HEK293T (cell line): Measurements from ENCODE around the gene CSN2.
"Not testable (repeated sequence)": the region's sequence is repeated elsewhere in the genome, so short reads cannot be mapped to it uniquely, and the experiment has no call there.

Experiments used
- CTCF ChIA-PET: fragments of 350-600 bp; formaldehyde crosslinking; extraction: SDS; loops from one replicate; lab custom pipeline; 2021; ENCODE audit warnings: antibody characterized with exemption, inconsistent platforms; lab: Yijun Ruan, JAX
- POLR2A ChIA-PET: fragments of 350-600 bp; formaldehyde crosslinking; extraction: SDS; loops from one replicate; lab custom pipeline; 2020; ENCODE audit warnings: antibody characterized with exemption, inconsistent platforms; lab: Yijun Ruan, JAX
- DNase-seq: peaks from one replicate; pipeline ENCODE4 v3.0.0; 2012; ENCODE audit warnings: mixed read lengths; ENCODE audit errors: extremely low spot score
- ARNT ChIP-seq: fragments of 450-650 bp; IDR thresholded peaks from 2 replicates; pipeline ENCODE4 v1.6.1; 2017; ENCODE audit warnings: mild to moderate bottlenecking
- BHLHE40 ChIP-seq: fragments of 450-650 bp; IDR thresholded peaks from 2 replicates; pipeline ENCODE4 v1.6.1; 2016; ENCODE audit warnings: mild to moderate bottlenecking, moderate library complexity, borderline replicate concordance
- CTBP1 ChIP-seq: fragments of 450-650 bp; IDR thresholded peaks from 2 replicates; pipeline ENCODE4 v1.6.1; 2016; ENCODE audit warnings: borderline replicate concordance
- ELF4 ChIP-seq: fragments of 450-650 bp; IDR thresholded peaks from 2 replicates; pipeline ENCODE4 v1.6.1; 2017; ENCODE audit warnings: antibody characterized with exemption
- FOXA1 ChIP-seq: fragments of 450-650 bp; IDR thresholded peaks from 2 replicates; pipeline ENCODE4 v1.6.1; 2016; ENCODE audit warnings: mild to moderate bottlenecking
- FOXK2 ChIP-seq: fragments of 450-650 bp; IDR thresholded peaks from 2 replicates; pipeline ENCODE4 v1.6.1; 2016; ENCODE audit warnings: mild to moderate bottlenecking
- FOXM1 ChIP-seq: fragments of 450-650 bp; IDR thresholded peaks from 2 replicates; pipeline ENCODE4 v1.6.1; 2017; ENCODE audit warnings: mild to moderate bottlenecking, borderline replicate concordance
- HDGF ChIP-seq: fragments of 450-650 bp; IDR thresholded peaks from 2 replicates; pipeline ENCODE4 v1.6.1; 2017; ENCODE audit warnings: antibody characterized with exemption, borderline replicate concordance
- L3MBTL2 ChIP-seq: fragments of 450-650 bp; conservative IDR thresholded peaks from 2 replicates; pipeline ENCODE4 v1.6.1; 2016; ENCODE audit warnings: mild to moderate bottlenecking
- LEF1 ChIP-seq: fragments of 450-650 bp; IDR thresholded peaks from 2 replicates; pipeline ENCODE4 v1.6.1; 2017; ENCODE audit warnings: mild to moderate bottlenecking, borderline replicate concordance
- NFRKB ChIP-seq: fragments of 450-650 bp; IDR thresholded peaks from 2 replicates; pipeline ENCODE4 v1.6.1; 2016; ENCODE audit warnings: mild to moderate bottlenecking, moderate library complexity
- PKNOX1 ChIP-seq: fragments of 450-650 bp; IDR thresholded peaks from 2 replicates; pipeline ENCODE4 v1.6.1; 2016
- SP1 ChIP-seq: fragments of 450-650 bp; IDR thresholded peaks from 2 replicates; pipeline ENCODE4 v1.6.1; 2017
- SUZ12 ChIP-seq: fragments of 450-650 bp; IDR thresholded peaks from 2 replicates; pipeline ENCODE4 v1.6.1; 2016; ENCODE audit warnings: mild to moderate bottlenecking
- TARDBP ChIP-seq: fragments of 450-650 bp; IDR thresholded peaks from 2 replicates; pipeline ENCODE4 v1.6.1; 2016
- ZNF384 ChIP-seq: fragments of 450-650 bp; IDR thresholded peaks from 2 replicates; pipeline ENCODE4 v1.6.1; 2016

CSN2 gene

GRCh38 chr4:69951602-69952001 lies 13.9 kb downstream of the CSN2 start:
- CTCF ChIA-PET = interaction anchor here (0.7 kb wide), 1 partner anchor 389 kb away, joined by 3 read pairs; no protein-coding TSS in a partner anchor
- DNase-seq = no peak
- TF ChIP-seq BHLHE40 (no peak), ARNT (no peak), L3MBTL2 (no peak), ZNF384 (no peak), HDGF (no peak), CTBP1 (no peak), PKNOX1 (no peak), FOXK2 (no peak), SUZ12 (no peak), FOXM1 (no peak), LEF1 (no peak), TARDBP (no peak), ELF4 (no peak), SP1 (no peak), FOXA1 (no peak)
- POLR2A ChIA-PET = no interaction called here

GRCh38 chr4:69936566-69936965 lies 29.0 kb downstream of the CSN2 start:
- no peak for DNase-seq
- ChIA-PET CTCF (no interaction called here), POLR2A (no interaction called here)
- TF ChIP-seq BHLHE40 = no peak
- no peak for TF ChIP-seq LEF1
- no peak for TF ChIP-seq CTBP1
- TF ChIP-seq ELF4 = no peak
- no peak for TF ChIP-seq ZNF384
- no peak for TF ChIP-seq FOXA1
- TF ChIP-seq L3MBTL2 = no peak
- no peak for TF ChIP-seq FOXM1

- no peak for TF ChIP-seq CTBP1
- no peak for TF ChIP-seq FOXA1
- TF ChIP-seq SUZ12 = no peak
- ChIA-PET CTCF (no interaction called here), POLR2A (no interaction called here)
Measured at GRCh38 chr4:69934150-69934549, 31.4 kb downstream of the CSN2 start.

GRCh38 chr4:69930768-69931167 lies 34.8 kb downstream of the CSN2 start, which contains the start of gene CSN1S1:
TSS of gene CSN1S1 (plus strand) at chr4:69931068. CDS start at chr4:69932556, 1,488 bp downstream.
- no peak for TF ChIP-seq FOXK2
- no peak for TF ChIP-seq SP1
- TF ChIP-seq ELF4 = no peak
- TF ChIP-seq NFRKB = no peak
- TF ChIP-seq FOXA1 = no peak
- CTCF ChIA-PET = no interaction called here
- POLR2A ChIA-PET = no interaction called here
- no peak for DNase-seq

More at GRCh38 chr4:69934150-69934549, 31.4 kb downstream of the CSN2 start:
- no peak for DNase-seq

- CTCF ChIA-PET, DNase-seq, POLR2A ChIA-PET: not testable (repeated sequence)
Measured at GRCh38 chr4:69923782-69924410, 41.6 kb downstream of the CSN2 start.

- POLR2A ChIA-PET = no interaction called here
- no peak for DNase-seq
- TF ChIP-seq FOXA1 = no peak
- CTCF ChIA-PET = no interaction called here
Measured at GRCh38 chr4:69920874-69921273, 44.7 kb downstream of the CSN2 start.

- POLR2A ChIA-PET = no interaction called here
- CTCF ChIA-PET = no interaction called here
- DNase-seq = no peak
- no peak for TF ChIP-seq ARNT
- no peak for TF ChIP-seq FOXK2
- no peak for TF ChIP-seq FOXM1
- no peak for TF ChIP-seq ZNF384
- TF ChIP-seq L3MBTL2 = no peak
- no peak for TF ChIP-seq SUZ12
- TF ChIP-seq BHLHE40 = no peak
Measured at GRCh38 chr4:69910016-69910782, 55.3 kb downstream of the CSN2 start.

GRCh38 chr4:69909195-69909594 lies 56.3 kb downstream of the CSN2 start:
- DNase-seq = no peak
- ChIA-PET POLR2A (no interaction called here), CTCF (no interaction called here)
- TF ChIP-seq FOXK2 (no peak), NFRKB (no peak), SUZ12 (no peak), HDGF (no peak), SP1 (no peak), FOXA1 (no peak), L3MBTL2 (no peak), FOXM1 (no peak), LEF1 (no peak), ZNF384 (no peak), TARDBP (no peak), PKNOX1 (no peak), CTBP1 (no peak), ELF4 (no peak), BHLHE40 (no peak), ARNT (no peak)
